ENCODE data around the gene KLHL29.

Gene KLHL29

GRCh38 chr2:23367760-23368159 lies 17.2 kb upstream of the KLHL29 start:
- H3K9me3 ChIP-seq (ENCODE audit: control insufficient read depth in 1 of 2, low read length in 2 of 2): no peaks in the 10 kb centered on the region
- no peaks in the 10 kb centered on the region for H3K4me1 ChIP-seq (ENCODE audit: control insufficient read depth in 1 of 2, insufficient read depth in 2 of 2, low read length in 2 of 2)
- no peaks in the 10 kb centered on the region for H3K36me3 ChIP-seq (ENCODE audit: control insufficient read depth in 1 of 2, insufficient read depth in 2 of 2, low read length in 2 of 2)
- no peak overlapping the region for H3K9ac ChIP-seq (ENCODE audit: low read depth in 1 of 2, low read length in 2 of 2)
- no peak overlapping the region for H3K4me3 ChIP-seq (ENCODE audit: low read depth in 1 of 2, low read length in 2 of 2)
- peaks cover 0 to 3% of the 10 kb centered on the region in 2 donors for H3K27me3 ChIP-seq (ENCODE audit: control insufficient read depth in 1 of 2, insufficient read depth in 2 of 2, low read length in 2 of 2)
- no peak overlapping the region for H3K27ac ChIP-seq (ENCODE audit: low read depth, low read length)

DNA sequence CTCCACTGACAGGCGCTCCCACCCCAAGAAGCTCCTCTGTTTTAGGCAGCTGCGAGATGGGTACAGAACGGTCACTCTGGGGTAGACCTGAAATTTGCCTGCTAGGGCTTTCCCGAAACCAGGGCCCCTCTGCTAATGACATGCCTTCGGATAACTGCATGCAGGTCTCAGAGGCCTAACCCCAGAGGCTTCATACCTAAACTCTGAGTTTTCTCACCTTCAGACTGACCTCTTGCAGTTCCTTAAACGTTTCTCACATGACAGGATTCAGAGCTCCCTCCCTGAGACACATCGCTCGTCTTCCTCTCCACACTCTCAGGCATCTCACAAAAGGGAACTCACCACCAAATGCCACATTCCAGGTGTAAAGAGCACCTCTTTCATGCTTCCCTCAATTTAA lies 11.3 kb upstream of the KLHL29 start:
- Histone ChIP-seq H3K9ac (ENCODE audit: low read depth in 1 of 2, low read length in 2 of 2) (no peak overlapping the region), H3K9me3 (ENCODE audit: control insufficient read depth in 1 of 2, low read length in 2 of 2) (no peaks in the 10 kb centered on the region), H3K36me3 (ENCODE audit: control insufficient read depth in 1 of 2, insufficient read depth in 2 of 2, low read length in 2 of 2) (no peaks in the 10 kb centered on the region), H3K4me3 (ENCODE audit: low read depth in 1 of 2, low read length in 2 of 2) (no peak overlapping the region), H3K27me3 (ENCODE audit: control insufficient read depth in 1 of 2, insufficient read depth in 2 of 2, low read length in 2 of 2) (peaks cover 3 to 6% of the 10 kb centered on the region in 2 donors), H3K27ac (ENCODE audit: low read depth, low read length) (no peak overlapping the region), H3K4me1 (ENCODE audit: control insufficient read depth in 1 of 2, insufficient read depth in 2 of 2, low read length in 2 of 2) (no peaks in the 10 kb centered on the region)

DNA sequence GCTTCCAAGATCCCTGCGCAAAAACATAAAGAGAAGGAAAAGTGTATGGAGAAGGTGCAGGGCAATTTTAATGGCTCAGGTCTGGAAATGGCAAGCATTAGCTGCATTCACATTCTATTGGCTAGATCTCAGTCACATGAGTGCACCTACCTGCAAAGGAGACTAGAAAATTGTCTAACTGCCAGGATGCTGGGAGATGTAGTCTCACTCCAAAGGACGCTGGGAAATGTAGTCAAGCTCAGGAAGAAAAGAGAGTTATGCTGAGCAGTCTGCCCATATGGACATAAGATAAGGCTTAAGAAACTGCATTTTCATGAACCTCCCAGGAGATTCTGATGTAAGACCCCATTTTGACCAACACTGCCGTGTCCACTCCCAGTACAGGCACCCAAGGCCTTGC lies 9.5 kb upstream of the KLHL29 start:
- Histone ChIP-seq H3K36me3 (ENCODE audit: control insufficient read depth in 1 of 2, insufficient read depth in 2 of 2, low read length in 2 of 2) (no peaks in the 10 kb centered on the region), H3K9me3 (ENCODE audit: control insufficient read depth in 1 of 2, low read length in 2 of 2) (no peaks in the 10 kb centered on the region), H3K4me1 (ENCODE audit: control insufficient read depth in 1 of 2, insufficient read depth in 2 of 2, low read length in 2 of 2) (peaks cover 2% of the 10 kb centered on the region in 2 donors), H3K9ac (ENCODE audit: low read depth in 1 of 2, low read length in 2 of 2) (no peak overlapping the region), H3K27ac (ENCODE audit: low read depth, low read length) (no peak overlapping the region), H3K27me3 (ENCODE audit: control insufficient read depth in 1 of 2, insufficient read depth in 2 of 2, low read length in 2 of 2) (peaks cover 3 to 6% of the 10 kb centered on the region in 2 donors), H3K4me3 (ENCODE audit: low read depth in 1 of 2, low read length in 2 of 2) (no peak overlapping the region)

GRCh38 chr2:23376075-23376474 lies 8.9 kb upstream of the KLHL29 start:
- H3K9ac ChIP-seq (ENCODE audit: low read depth in 1 of 2, low read length in 2 of 2): no peak overlapping the region
- no peaks in the 10 kb centered on the region for H3K9me3 ChIP-seq (ENCODE audit: control insufficient read depth in 1 of 2, low read length in 2 of 2)
- no peak overlapping the region for H3K27ac ChIP-seq (ENCODE audit: low read depth, low read length)
- H3K4me1 ChIP-seq (ENCODE audit: control insufficient read depth in 1 of 2, insufficient read depth in 2 of 2, low read length in 2 of 2): peaks cover 8% of the 10 kb centered on the region in 2 donors
- peaks cover 3 to 6% of the 10 kb centered on the region in 2 donors for H3K27me3 ChIP-seq (ENCODE audit: control insufficient read depth in 1 of 2, insufficient read depth in 2 of 2, low read length in 2 of 2)
- no peaks in the 10 kb centered on the region for H3K36me3 ChIP-seq (ENCODE audit: control insufficient read depth in 1 of 2, insufficient read depth in 2 of 2, low read length in 2 of 2)
- no peak overlapping the region for H3K4me3 ChIP-seq (ENCODE audit: low read depth in 1 of 2, low read length in 2 of 2)

DNA sequence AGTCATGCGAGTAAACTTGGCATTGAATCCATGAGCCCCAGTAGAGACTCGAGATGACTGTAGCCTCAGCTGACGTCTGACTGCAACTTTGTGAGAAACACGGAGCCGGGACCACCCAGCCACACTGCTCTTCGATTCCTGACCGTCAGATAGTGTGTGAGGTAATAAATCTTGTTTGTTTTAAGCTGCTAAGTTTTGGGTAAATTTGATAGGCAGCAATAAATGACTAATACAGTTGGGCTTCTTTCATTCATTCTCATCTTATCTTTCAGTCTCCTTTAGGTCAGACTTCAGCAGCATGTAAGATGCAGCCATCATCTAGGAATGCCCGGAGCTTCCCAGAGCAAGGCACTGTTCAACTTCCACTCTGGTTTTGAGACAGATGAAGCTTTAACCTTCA lies 8.0 kb upstream of the KLHL29 start:
- Histone ChIP-seq H3K36me3 (ENCODE audit: control insufficient read depth in 1 of 2, insufficient read depth in 2 of 2, low read length in 2 of 2) (no peaks in the 10 kb centered on the region), H3K9me3 (ENCODE audit: control insufficient read depth in 1 of 2, low read length in 2 of 2) (no peaks in the 10 kb centered on the region), H3K4me3 (ENCODE audit: low read depth in 1 of 2, low read length in 2 of 2) (no peak overlapping the region), H3K27ac (ENCODE audit: low read depth, low read length) (no peak overlapping the region), H3K27me3 (ENCODE audit: control insufficient read depth in 1 of 2, insufficient read depth in 2 of 2, low read length in 2 of 2) (peaks cover 5 to 6% of the 10 kb centered on the region in 2 donors), H3K4me1 (ENCODE audit: control insufficient read depth in 1 of 2, insufficient read depth in 2 of 2, low read length in 2 of 2) (peaks cover 8 to 11% of the 10 kb centered on the region in 2 donors), H3K9ac (ENCODE audit: low read depth in 1 of 2, low read length in 2 of 2) (no peak overlapping the region)

GRCh38 chr2:23377771-23378170 lies 7.2 kb upstream of the KLHL29 start:
- Histone ChIP-seq H3K27ac (ENCODE audit: low read depth, low read length) (no peak overlapping the region), H3K27me3 (ENCODE audit: control insufficient read depth in 1 of 2, insufficient read depth in 2 of 2, low read length in 2 of 2) (peaks cover 11 to 13% of the 10 kb centered on the region in 2 donors), H3K36me3 (ENCODE audit: control insufficient read depth in 1 of 2, insufficient read depth in 2 of 2, low read length in 2 of 2) (no peaks in the 10 kb centered on the region), H3K4me3 (ENCODE audit: low read depth in 1 of 2, low read length in 2 of 2) (no peak overlapping the region), H3K4me1 (ENCODE audit: control insufficient read depth in 1 of 2, insufficient read depth in 2 of 2, low read length in 2 of 2) (peaks cover 8 to 11% of the 10 kb centered on the region in 2 donors), H3K9ac (ENCODE audit: low read depth in 1 of 2, low read length in 2 of 2) (no peak overlapping the region), H3K9me3 (ENCODE audit: control insufficient read depth in 1 of 2, low read length in 2 of 2) (no peaks in the 10 kb centered on the region)

DNA sequence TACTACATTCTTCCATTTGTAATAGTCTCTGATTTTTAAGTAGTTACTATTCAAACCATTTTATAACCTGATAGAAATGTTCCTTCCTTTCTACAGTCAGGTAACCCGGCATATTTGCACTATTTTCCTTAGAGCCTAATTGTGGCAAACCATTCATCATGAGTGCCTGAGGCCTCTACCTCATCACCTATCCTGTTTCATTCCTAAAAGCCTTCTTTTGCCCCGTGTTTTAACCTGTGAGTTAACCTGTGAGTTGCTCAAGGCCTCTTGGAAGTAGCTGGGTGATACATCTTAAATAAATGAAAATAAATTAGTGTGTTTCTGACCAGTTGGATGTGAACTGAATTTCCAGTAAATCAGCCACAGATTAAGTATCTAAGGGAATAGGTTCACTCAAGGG lies 6.5 kb upstream of the KLHL29 start:
- no peaks in the 10 kb centered on the region for H3K9me3 ChIP-seq (ENCODE audit: control insufficient read depth in 1 of 2, low read length in 2 of 2)
- peaks cover 14 to 17% of the 10 kb centered on the region in 2 donors for H3K27me3 ChIP-seq (ENCODE audit: control insufficient read depth in 1 of 2, insufficient read depth in 2 of 2, low read length in 2 of 2)
- H3K27ac ChIP-seq (ENCODE audit: low read depth, low read length): no peak overlapping the region
- H3K9ac ChIP-seq (ENCODE audit: low read depth in 1 of 2, low read length in 2 of 2): no peak overlapping the region
- peaks cover 8 to 11% of the 10 kb centered on the region in 2 donors for H3K4me1 ChIP-seq (ENCODE audit: control insufficient read depth in 1 of 2, insufficient read depth in 2 of 2, low read length in 2 of 2)
- H3K36me3 ChIP-seq (ENCODE audit: control insufficient read depth in 1 of 2, insufficient read depth in 2 of 2, low read length in 2 of 2): no peaks in the 10 kb centered on the region
- no peak overlapping the region for H3K4me3 ChIP-seq (ENCODE audit: low read depth in 1 of 2, low read length in 2 of 2)

GRCh38 chr2:23379220-23379695 lies 5.7 kb upstream of the KLHL29 start:
- H3K36me3 ChIP-seq (ENCODE audit: control insufficient read depth in 1 of 2, insufficient read depth in 2 of 2, low read length in 2 of 2): no peaks in the 10 kb centered on the region
- peaks cover 8 to 11% of the 10 kb centered on the region in 2 donors for H3K4me1 ChIP-seq (ENCODE audit: control insufficient read depth in 1 of 2, insufficient read depth in 2 of 2, low read length in 2 of 2)
- no peak overlapping the region for H3K9ac ChIP-seq (ENCODE audit: low read depth in 1 of 2, low read length in 2 of 2)
- H3K4me3 ChIP-seq (ENCODE audit: low read depth in 1 of 2, low read length in 2 of 2): no peak overlapping the region
- H3K9me3 ChIP-seq (ENCODE audit: control insufficient read depth in 1 of 2, low read length in 2 of 2): no peaks in the 10 kb centered on the region
- peaks cover 19 to 25% of the 10 kb centered on the region in 2 donors for H3K27me3 ChIP-seq (ENCODE audit: control insufficient read depth in 1 of 2, insufficient read depth in 2 of 2, low read length in 2 of 2)
- no peak overlapping the region for H3K27ac ChIP-seq (ENCODE audit: low read depth, low read length)

GRCh38 chr2:23380562-23381065 lies 4.4 kb upstream of the KLHL29 start:
- Histone ChIP-seq H3K27me3 (ENCODE audit: control insufficient read depth in 1 of 2, insufficient read depth in 2 of 2, low read length in 2 of 2) (peaks cover 22 to 27% of the 10 kb centered on the region in 2 donors), H3K36me3 (ENCODE audit: control insufficient read depth in 1 of 2, insufficient read depth in 2 of 2, low read length in 2 of 2) (no peaks in the 10 kb centered on the region), H3K9me3 (ENCODE audit: control insufficient read depth in 1 of 2, low read length in 2 of 2) (no peaks in the 10 kb centered on the region), H3K4me1 (ENCODE audit: control insufficient read depth in 1 of 2, insufficient read depth in 2 of 2, low read length in 2 of 2) (peaks cover 8 to 11% of the 10 kb centered on the region in 2 donors), H3K27ac (ENCODE audit: low read depth, low read length) (no peak overlapping the region), H3K9ac (ENCODE audit: low read depth in 1 of 2, low read length in 2 of 2) (no peak overlapping the region), H3K4me3 (ENCODE audit: low read depth in 1 of 2, low read length in 2 of 2) (peak overlapping the region in 1 of 2 donors; percentile 34)

- H3K4me1 ChIP-seq (ENCODE audit: control insufficient read depth in 1 of 2, insufficient read depth in 2 of 2, low read length in 2 of 2): peaks cover 8 to 12% of the 10 kb centered on the region in 2 donors
- peaks cover 24 to 27% of the 10 kb centered on the region in 2 donors for H3K27me3 ChIP-seq (ENCODE audit: control insufficient read depth in 1 of 2, insufficient read depth in 2 of 2, low read length in 2 of 2)
- H3K36me3 ChIP-seq (ENCODE audit: control insufficient read depth in 1 of 2, insufficient read depth in 2 of 2, low read length in 2 of 2): no peaks in the 10 kb centered on the region
- no peaks in the 10 kb centered on the region for H3K9me3 ChIP-seq (ENCODE audit: control insufficient read depth in 1 of 2, low read length in 2 of 2)
- H3K27ac ChIP-seq (ENCODE audit: low read depth, low read length): no peak overlapping the region
- H3K9ac ChIP-seq (ENCODE audit: low read depth in 1 of 2, low read length in 2 of 2): no peak overlapping the region
- peak overlapping the region in 1 of 2 donors; percentile 34 for H3K4me3 ChIP-seq (ENCODE audit: low read depth in 1 of 2, low read length in 2 of 2)
Observed at GRCh38 chr2:23381084-23381483, 3.9 kb upstream of the KLHL29 start.
